ENCODE results near the gene ARHGAP44.
"Not testable (repeated sequence)": the region's sequence is repeated elsewhere in the genome, so short reads cannot be mapped to it uniquely, and the experiment has no call there.

Gene ARHGAP44

GRCh38 chr17:12815642-12816141, 26.4 kb downstream of the ARHGAP44 start:
- DNase-seq (ENCODE audit: low read depth in 2 of 2): no peak

- DNase-seq (ENCODE audit: low read depth in 2 of 2): no peak
Observed at GRCh38 chr17:12821376-12821940, 32.2 kb downstream of the ARHGAP44 start.

GRCh38 chr17:12826431-12826830, 37.1 kb downstream of the ARHGAP44 start:
- no peak for DNase-seq (ENCODE audit: low read depth in 2 of 2)

GRCh38 chr17:12830777-12831247, 41.5 kb downstream of the ARHGAP44 start:
- no peak for DNase-seq (ENCODE audit: low read depth in 2 of 2)

GRCh38 chr17:12831839-12832238, 42.5 kb downstream of the ARHGAP44 start:
- DNase-seq (ENCODE audit: low read depth in 2 of 2): no peak

GRCh38 chr17:12839042-12839441, 49.7 kb downstream of the ARHGAP44 start:
- DNase-seq (ENCODE audit: low read depth in 2 of 2): no peak

- DNase-seq (ENCODE audit: low read depth in 2 of 2): no peak
Observed at GRCh38 chr17:12842936-12843335, 53.6 kb downstream of the ARHGAP44 start.

GRCh38 chr17:12850996-12851395, 61.7 kb downstream of the ARHGAP44 start:
- DNase-seq (ENCODE audit: low read depth in 2 of 2): no peak

GRCh38 chr17:12851901-12852435, 62.7 kb downstream of the ARHGAP44 start:
- DNase-seq (ENCODE audit: low read depth in 2 of 2): no peak

- no peak for DNase-seq (ENCODE audit: low read depth in 2 of 2)
Observed at GRCh38 chr17:12853921-12854320, 64.6 kb downstream of the ARHGAP44 start.

GRCh38 chr17:12856416-12856815, 67.1 kb downstream of the ARHGAP44 start:
- no peak for DNase-seq (ENCODE audit: low read depth in 2 of 2)

- no peak for DNase-seq (ENCODE audit: low read depth in 2 of 2)
Observed at GRCh38 chr17:12857592-12857991, 68.3 kb downstream of the ARHGAP44 start.

GRCh38 chr17:12859520-12859919, 70.2 kb downstream of the ARHGAP44 start:
- DNase-seq (ENCODE audit: low read depth in 2 of 2): no peak

- no peak for DNase-seq (ENCODE audit: low read depth in 2 of 2)
Observed at GRCh38 chr17:12865769-12866168, 76.5 kb downstream of the ARHGAP44 start.

GRCh38 chr17:12866244-12866643, 76.9 kb downstream of the ARHGAP44 start:
- DNase-seq (ENCODE audit: low read depth in 2 of 2): no peak

- DNase-seq (ENCODE audit: low read depth in 2 of 2): no peak
Observed at GRCh38 chr17:12867726-12868125, 78.4 kb downstream of the ARHGAP44 start.

- DNase-seq (ENCODE audit: low read depth in 2 of 2): not testable (repeated sequence)
Observed at GRCh38 chr17:12873415-12874125, 84.3 kb downstream of the ARHGAP44 start.

- DNase-seq (ENCODE audit: low read depth in 2 of 2): no peak
Observed at GRCh38 chr17:12877953-12878669, 88.8 kb downstream of the ARHGAP44 start.

- DNase-seq (ENCODE audit: low read depth in 2 of 2): not testable (repeated sequence)
Observed at GRCh38 chr17:12879096-12879495, 89.8 kb downstream of the ARHGAP44 start.

- DNase-seq (ENCODE audit: low read depth in 2 of 2): no peak
Observed at GRCh38 chr17:12883472-12883871, 94.2 kb downstream of the ARHGAP44 start.

GRCh38 chr17:12887088-12887487, 97.8 kb downstream of the ARHGAP44 start:
- DNase-seq (ENCODE audit: low read depth in 2 of 2): no peak

GRCh38 chr17:12896180-12896785, 107.0 kb downstream of the ARHGAP44 start:
- DNase-seq (ENCODE audit: low read depth in 2 of 2): no peak
